DLD1 (cell line): ENCODE data around the gene VSIG8.

Experiments used
- in situ Hi-C: cut with HindIII; loops from 2 replicates; pipeline ENCODE4 v1.10.0; 2017; ENCODE audit warnings: low sequenced_read_pairs

VSIG8 gene

GRCh38 chr1:159860456-159860855 is 2.0 kb downstream of the VSIG8 start:
- in situ Hi-C loops: no loop called here

GRCh38 chr1:159859767-159860322 is 2.6 kb downstream of the VSIG8 start:
- in situ Hi-C loops: no loop called here

- in situ Hi-C loops: no loop called here
These were observed 4.6 kb downstream of the VSIG8 start for GRCh38 chr1:159857889-159858288.

- in situ Hi-C loops: no loop called here
These were observed 5.9 kb downstream of the VSIG8 start for GRCh38 chr1:159856576-159856975.

- in situ Hi-C loops: no loop called here
These were observed 6.7 kb downstream of the VSIG8 start for GRCh38 chr1:159855709-159856108.

- in situ Hi-C loops: no loop called here
These were observed 7.7 kb downstream of the VSIG8 start for GRCh38 chr1:159854693-159855192.

GRCh38 chr1:159854116-159854692 is 8.3 kb downstream of the VSIG8 start:
- in situ Hi-C loops: no loop called here

GRCh38 chr1:159853417-159854115 is 8.9 kb downstream of the VSIG8 start:
- in situ Hi-C loops: no loop called here

GRCh38 chr1:159851407-159851806 is 11.1 kb downstream of the VSIG8 start:
- in situ Hi-C loops: no loop called here

GRCh38 chr1:159849626-159850366 is 12.7 kb downstream of the VSIG8 start:
- in situ Hi-C loops: no loop called here

- in situ Hi-C loops: no loop called here
These were observed 14.1 kb downstream of the VSIG8 start for GRCh38 chr1:159848326-159848725.

- in situ Hi-C loops: no loop called here
These were observed 15.2 kb downstream of the VSIG8 start for GRCh38 chr1:159847231-159847630.

- in situ Hi-C loops: no loop called here
These were observed 16.5 kb downstream of the VSIG8 start for GRCh38 chr1:159845751-159846629.

- in situ Hi-C loops: no loop called here
These were observed 19.0 kb downstream of the VSIG8 start for GRCh38 chr1:159843459-159843858.

GRCh38 chr1:159841749-159842148 is 20.7 kb downstream of the VSIG8 start:
- in situ Hi-C loops: no loop called here

- in situ Hi-C loops: no loop called here
These were observed 23.2 kb downstream of the VSIG8 start for GRCh38 chr1:159839116-159839849.

- in situ Hi-C loops: no loop called here
These were observed 23.7 kb downstream of the VSIG8 start for GRCh38 chr1:159838715-159839114.

GRCh38 chr1:159835862-159836525 is 26.5 kb downstream of the VSIG8 start:
- in situ Hi-C loops: no loop called here

- in situ Hi-C loops: no loop called here
These were observed 27.1 kb downstream of the VSIG8 start for GRCh38 chr1:159835356-159835755.
